Thyroid gland (tissue), 4 donors: ENCODE data around the gene CAV3.

Experiments used
- POLR2A ChIP-seq, 2 donors: fragments of 450-650 bp; IDR thresholded peaks; one replicate each; pipeline ENCODE4 v1.6.1; 2017; ENCODE audit warnings: antibody characterized with exemption in 2 of 2, mild to moderate bottlenecking in 2 of 2, moderate library complexity in 1 of 2
- TF ChIP-seq, protein P1 (sequence below), 6 experiments: fragments of 200-600 bp in 3 of 6; fragments of 450-650 bp in 3 of 6; sonication (generic) in 3 of 6; IDR thresholded peaks; one replicate each; pipeline ENCODE4 v1.5.1; 2016 to 2019; ENCODE audit warnings: antibody characterized with exemption in 6 of 6, mild to moderate bottlenecking in 2 of 6, inconsistent platforms in 1 of 6, moderate library complexity in 1 of 6

GRCh38 chr3:8702560-8702959 is 31.0 kb upstream of the CAV3 start:
- TF ChIP-seq, protein P1, sequence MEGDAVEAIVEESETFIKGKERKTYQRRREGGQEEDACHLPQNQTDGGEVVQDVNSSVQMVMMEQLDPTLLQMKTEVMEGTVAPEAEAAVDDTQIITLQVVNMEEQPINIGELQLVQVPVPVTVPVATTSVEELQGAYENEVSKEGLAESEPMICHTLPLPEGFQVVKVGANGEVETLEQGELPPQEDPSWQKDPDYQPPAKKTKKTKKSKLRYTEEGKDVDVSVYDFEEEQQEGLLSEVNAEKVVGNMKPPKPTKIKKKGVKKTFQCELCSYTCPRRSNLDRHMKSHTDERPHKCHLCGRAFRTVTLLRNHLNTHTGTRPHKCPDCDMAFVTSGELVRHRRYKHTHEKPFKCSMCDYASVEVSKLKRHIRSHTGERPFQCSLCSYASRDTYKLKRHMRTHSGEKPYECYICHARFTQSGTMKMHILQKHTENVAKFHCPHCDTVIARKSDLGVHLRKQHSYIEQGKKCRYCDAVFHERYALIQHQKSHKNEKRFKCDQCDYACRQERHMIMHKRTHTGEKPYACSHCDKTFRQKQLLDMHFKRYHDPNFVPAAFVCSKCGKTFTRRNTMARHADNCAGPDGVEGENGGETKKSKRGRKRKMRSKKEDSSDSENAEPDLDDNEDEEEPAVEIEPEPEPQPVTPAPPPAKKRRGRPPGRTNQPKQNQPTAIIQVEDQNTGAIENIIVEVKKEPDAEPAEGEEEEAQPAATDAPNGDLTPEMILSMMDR (IDR thresholded peaks at IDR 0.05): no peak
- no peak for TF ChIP-seq POLR2A (IDR thresholded peaks at IDR 0.05)
